ENCODE data around the gene STYXL1.

STYXL1 gene

DNA sequence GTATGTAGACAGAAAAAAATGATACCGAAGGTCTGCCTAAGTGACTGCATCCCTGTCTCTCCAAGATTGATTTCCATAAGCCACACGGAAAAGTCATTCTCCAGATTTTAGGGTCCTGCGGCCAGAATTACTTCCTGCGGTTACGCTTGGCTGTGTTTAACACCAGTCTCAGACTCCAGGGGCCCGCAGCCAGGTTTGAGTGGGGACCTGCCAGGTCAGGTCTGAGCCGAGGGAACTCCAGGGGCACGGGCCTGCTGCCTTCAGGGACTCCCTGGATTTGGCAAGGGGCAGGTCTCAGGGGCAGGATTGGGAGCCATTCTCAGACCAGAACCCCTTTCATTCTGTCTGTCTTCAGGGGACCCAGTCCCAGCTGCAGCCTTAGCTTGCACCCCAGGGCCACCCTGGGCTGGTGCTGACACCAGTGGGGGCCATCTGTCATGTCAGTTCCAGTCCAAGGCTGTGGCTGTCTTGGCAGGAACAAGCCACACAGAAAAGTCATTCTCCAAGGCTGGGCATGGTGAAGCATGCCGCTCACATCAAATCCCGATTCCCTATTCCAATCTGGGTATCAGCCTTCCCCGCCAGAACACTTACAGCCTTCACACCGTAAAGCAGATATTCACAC lies 92.4 kb downstream of the STYXL1 start:
- no peak for DNase-seq (ENCODE audit: low read depth)

DNA sequence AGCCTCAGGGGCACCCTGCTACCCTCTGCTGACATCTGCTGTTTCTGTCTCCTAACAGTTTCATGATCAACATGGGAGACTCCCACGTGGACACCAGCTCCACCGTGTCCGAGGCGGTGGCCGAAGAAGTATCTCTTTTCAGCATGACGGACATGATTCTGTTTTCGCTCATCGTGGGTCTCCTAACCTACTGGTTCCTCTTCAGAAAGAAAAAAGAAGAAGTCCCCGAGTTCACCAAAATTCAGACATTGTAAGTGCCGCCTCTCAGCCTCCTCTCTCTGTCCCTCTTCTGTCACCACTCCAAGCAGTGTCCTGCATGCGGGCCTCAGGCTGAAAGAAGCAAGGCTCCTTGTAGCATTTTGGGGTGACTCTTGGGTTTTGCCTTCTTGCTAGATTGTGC lies 93.9 kb downstream of the STYXL1 start:
- DNase-seq (ENCODE audit: low read depth), result no peak

DNA sequence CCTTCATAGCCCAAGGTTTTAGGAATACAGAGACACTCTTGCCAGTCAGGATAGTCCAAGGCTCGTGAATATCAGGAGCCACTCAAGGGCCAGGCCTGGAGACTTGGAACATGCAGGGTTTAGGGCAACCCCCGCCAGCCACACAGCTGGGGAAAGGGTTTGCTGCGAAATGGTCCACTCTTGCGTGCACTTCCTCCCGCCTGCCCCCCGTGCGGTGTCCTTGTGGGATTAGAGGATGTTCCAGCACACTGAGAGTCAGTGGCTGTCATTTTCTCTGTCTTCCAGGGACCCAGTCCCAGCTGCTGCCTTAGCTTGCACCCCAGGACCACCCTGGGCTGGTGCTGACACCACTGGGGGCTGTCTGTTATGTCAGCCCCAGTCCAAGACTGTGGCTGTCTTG lies 94.4 kb downstream of the STYXL1 start:
- DNase-seq (ENCODE audit: low read depth), result no peak

DNA sequence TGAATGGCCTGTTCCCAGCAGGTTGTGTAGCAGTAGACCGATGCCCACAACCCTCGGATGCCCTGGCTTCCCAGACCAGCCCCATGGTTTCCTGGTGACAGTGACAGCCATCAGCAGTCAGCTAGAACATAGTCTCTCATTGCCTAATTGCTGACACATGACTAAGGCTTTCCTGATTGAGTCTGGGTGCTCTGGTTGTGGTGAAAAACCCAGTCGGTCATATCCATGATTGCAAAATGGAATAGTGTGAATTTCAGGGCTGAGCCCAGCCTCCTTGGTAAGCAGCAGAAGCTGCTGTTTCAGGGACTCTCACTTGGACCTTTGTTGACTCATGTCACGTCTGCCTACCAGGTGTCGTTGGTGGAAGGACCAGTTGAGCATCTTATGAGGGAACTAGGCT lies 96.3 kb downstream of the STYXL1 start:
- peak; percentile 90 for DNase-seq (ENCODE audit: low read depth)

DNA sequence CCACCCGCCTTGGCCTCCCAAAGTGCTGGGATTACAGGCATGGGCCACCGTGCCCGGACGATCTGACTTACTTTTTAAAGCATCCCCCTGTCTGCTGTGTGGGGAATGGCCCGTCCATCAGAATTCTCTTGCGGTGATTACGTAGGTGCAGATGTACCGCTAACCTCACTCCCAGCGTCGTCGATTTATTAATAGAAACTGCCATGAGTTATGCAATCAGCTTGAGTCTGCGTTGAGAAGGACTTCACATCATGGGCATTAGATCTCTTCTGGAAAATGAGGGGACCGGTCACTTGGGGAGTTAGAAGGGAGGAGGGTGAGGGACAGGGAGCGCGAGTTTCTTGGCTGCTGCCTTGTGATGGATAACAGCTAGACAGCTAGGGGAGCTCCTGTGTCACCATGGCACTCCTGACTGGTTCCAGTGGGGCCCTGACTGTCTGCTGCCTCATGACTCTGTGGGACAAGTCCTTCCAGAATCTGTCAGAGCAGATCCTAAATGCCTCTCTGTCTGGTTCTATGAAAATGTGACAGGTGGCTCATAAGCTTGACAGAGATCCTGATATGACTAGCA lies 97.6 kb downstream of the STYXL1 start:
- DNase-seq (ENCODE audit: low read depth), result no peak

DNA sequence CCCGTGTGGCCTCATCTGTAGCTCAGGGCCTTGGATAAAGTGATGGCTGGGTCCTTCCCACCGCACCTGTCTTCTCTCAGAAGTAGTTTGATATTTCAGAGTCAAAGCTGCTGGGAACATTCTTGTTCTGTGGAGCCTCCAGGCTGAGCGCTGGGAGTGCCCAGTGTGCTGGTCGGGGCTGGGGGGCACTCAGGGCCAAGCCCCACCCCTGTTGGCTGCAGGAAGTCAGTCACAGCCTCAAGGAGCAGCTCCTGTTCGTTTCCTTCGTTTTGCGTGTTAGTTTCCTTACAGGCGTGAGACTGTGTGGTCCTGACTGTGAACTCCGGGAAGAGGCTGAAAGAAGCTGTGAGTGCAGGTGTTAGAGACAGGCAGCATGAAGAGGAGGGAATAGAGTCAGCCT lies 99.6 kb downstream of the STYXL1 start:
- DNase-seq (ENCODE audit: low read depth), result no peak
